Fibroblast of skin of right biceps (primary cell): ENCODE results near the gene YIPF5.
A peak's percentile ranks its signal among the peaks of the same experiment; 100 is the strongest.

Experiments
- DNase-seq: peaks from one replicate; pipeline ENCODE4 v3.0.0-alpha.2; 2013

The YIPF5 gene

DNA sequence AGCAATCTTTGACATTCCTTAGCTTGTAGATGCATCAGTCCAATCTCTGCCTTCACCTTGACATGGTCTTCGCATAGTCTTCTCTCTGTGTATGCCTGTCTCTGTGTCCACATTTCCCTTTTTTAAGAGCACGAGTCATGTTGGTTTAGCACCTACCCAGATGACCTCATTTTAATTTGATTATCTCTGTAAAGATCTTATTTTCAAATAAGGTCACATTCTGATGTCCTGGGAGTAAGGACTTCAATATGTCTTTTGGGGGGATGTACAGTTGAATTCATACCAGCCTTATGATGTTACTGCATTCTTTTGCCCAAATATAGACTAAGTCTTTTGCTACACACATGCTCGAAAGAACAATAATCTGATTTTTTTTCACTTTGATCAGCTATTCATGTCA lies 7.1 kb upstream of the YIPF5 start:
- DNase-seq: peak; percentile 87

DNA sequence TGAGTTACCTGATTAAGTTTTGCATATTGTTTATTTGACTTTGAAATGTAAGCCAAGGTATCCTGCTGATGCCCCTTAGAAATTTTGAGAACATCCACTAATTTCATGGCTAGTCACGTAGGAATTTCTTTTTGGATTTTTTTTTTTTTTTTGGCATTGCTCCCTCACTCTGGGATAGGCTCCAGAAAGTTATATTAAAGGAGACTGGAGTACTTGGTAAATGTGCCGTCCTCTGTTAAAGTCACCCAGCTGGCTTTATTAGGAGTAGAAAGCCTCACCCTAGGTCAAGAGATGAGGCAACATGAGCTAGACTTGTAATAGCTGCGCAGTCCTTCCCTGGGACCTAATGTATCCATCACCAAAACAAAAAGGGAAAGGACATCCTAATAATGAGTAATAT lies 3.3 kb upstream of the YIPF5 start:
- DNase-seq: no peak

GRCh38 chr5:144169904-144170275 lies 569 bp downstream of the YIPF5 start:
- DNase-seq: no peak

- DNase-seq: no peak
These were observed 2.5 kb downstream of the YIPF5 start for GRCh38 chr5:144167998-144168397.

- DNase-seq: no peak
These were observed 3.8 kb downstream of the YIPF5 start for GRCh38 chr5:144166696-144167095.

- no peak for DNase-seq
These were observed 7.8 kb downstream of the YIPF5 start for GRCh38 chr5:144162686-144163085.

GRCh38 chr5:144156767-144157171 lies 13.7 kb downstream of the YIPF5 start:
- peak; percentile 22 for DNase-seq

- peak; percentile 75 for DNase-seq
These were observed 19.4 kb downstream of the YIPF5 start for GRCh38 chr5:144151026-144151425.

- no peak for DNase-seq
These were observed 25.3 kb downstream of the YIPF5 start for GRCh38 chr5:144144956-144145751.

DNA sequence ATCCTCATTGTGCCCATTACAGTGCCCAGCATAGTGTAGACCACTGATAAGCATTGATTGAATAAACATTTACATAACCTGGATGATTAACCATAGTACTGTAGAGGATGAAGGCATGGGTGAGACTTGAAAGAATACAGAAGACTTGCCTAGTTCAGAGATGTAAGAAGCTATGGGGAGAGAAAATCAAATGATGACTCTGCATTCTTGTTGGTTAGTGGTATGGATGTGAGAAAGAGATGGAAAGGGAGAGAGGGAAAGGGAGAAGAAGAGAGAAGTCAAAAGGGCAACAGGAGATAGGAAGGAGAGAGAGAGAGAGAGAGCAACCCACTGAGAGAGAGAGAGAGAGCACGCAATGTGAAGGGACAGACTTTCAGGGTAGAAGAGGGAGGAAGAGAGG lies 26.8 kb downstream of the YIPF5 start:
- DNase-seq: no peak

DNA sequence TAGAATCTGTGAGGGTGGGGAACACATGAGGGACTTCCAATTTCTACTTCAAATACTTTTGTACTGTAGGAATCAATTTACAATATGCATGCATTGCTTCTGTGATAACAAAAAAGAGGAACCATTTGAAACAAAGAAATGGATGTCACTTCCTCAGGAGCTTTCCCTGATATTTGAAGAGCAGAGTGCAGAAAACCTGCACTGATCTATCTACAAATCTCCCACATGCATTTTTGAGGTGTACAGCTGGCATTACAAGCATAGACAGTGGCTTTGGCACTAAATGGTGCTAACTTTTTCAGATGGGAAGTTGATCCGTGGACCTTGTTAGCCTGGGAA lies 27.7 kb downstream of the YIPF5 start:
- DNase-seq: no peak

DNA sequence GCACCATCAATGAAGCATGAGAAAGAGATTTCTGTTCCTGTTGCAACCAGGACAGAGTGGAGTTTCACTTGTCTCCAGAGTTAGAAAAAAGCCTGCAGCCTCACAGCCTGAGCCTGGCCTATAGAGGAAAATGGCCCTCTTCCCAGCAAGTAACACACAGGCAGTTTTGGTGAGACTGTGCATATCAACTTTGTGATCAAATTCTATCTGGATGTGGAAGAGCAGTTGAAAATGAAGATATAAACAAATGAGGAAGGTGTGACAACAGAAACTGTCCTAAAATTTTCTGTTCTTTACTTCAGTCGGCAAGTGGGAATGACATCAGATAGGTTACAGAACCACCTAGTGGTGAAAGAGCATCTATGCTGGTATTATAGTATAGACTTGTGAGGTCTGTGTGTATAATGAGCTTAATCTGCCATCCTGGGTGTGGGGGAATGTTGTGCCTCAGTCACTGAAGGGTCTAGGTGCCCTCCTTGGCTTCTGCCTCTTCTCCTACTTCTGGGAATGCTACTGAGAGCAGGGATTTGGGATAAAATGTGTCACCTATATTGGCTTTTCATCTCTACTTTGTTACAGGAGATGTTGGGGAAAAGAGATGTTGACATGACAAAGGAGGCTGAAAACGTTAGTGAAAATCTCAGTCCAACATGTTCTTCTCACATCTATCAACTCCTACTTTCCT lies 28.2 kb downstream of the YIPF5 start:
- DNase-seq: peak; percentile 69

DNA sequence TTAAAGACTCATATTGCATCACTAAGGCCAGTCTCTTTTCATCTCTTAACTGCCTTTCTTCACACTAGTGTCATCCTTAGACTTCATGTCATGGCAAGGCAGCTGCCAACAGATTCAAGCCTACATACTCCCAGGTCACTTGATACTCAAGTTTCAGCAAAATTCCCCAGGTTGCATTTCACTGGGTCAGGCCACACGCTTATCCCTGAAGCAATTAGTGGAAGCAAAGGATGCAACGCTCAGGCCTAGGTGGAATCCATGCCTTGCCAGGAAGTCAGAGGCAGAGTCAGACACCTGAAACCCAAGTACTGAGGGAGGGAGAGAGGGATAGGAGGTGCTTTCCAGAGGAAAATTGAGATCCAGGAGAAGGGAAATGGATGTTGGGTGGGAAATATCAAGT lies 28.9 kb downstream of the YIPF5 start:
- DNase-seq: no peak

DNA sequence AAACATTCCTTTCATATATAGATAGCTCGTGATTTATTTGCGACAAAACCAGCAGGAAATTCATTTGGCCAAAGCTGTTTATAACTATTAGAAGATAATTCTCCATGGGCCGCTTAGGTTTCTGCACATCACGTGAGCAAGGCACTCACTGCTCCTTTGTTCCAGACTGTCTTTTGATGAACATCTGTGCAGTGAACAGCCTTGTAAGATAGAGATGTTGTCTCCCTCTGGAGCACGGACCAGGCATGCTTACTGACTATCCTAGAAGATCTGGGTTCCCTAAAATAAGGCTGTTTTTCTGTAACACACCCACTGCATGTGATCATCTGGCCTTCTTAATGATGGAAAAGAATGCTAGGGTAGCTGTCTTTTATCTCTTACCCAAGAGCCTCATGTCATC lies 30.9 kb downstream of the YIPF5 start:
- peak; percentile 83 for DNase-seq

- DNase-seq: no peak
These were observed 35.2 kb downstream of the YIPF5 start for GRCh38 chr5:144135113-144135762.

GRCh38 chr5:144134194-144134826 lies 36.1 kb downstream of the YIPF5 start:
- no peak for DNase-seq

DNA sequence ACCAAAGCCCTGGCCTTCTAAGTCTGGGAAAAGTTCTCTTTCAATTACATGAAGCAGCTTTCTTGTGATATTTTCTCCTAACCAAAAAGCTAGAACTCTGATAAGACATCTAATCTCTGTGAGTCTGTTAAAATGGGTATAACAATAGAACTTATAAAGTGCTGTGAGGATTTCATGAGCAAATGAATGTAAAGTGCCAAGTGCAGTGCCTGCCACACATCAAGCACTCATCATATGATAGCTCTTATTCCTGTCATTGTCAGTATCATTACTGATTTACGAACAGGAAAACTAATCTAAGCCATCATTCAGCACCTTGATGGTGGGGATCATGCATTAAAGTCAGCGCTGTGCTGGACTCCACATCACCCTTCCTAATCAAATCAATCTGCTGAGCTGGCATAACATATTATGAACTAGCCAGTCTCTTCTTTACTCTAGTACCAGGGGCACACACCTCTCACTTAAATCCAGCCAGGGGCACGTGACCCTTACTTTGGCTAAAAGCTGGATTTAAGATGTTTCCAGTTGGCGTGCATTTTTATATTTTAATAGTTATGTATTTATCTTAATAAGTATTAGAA lies 37.3 kb downstream of the YIPF5 start:
- DNase-seq: no peak

DNA sequence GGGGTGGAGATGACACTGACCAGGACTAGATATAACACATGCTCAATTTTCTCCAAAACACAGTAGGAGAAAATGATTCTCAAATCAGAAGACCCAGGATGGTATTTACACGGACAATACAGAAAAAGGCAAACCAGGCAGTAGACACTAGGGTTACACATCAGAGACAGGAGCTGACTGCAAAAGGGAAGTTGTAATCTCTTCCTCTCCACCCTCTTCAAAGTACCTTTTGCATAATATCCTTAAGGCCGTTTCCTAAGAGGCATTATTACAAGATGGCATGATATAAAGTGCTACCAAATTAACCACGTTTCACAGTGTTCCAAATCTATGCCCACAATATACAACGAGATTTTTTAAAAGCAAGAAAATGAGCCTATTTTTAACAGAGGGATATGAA lies 39.2 kb downstream of the YIPF5 start:
- DNase-seq: no peak

GRCh38 chr5:144130306-144130705 lies 40.2 kb downstream of the YIPF5 start:
- DNase-seq: no peak

- DNase-seq: no peak
These were observed 41.6 kb downstream of the YIPF5 start for GRCh38 chr5:144128844-144129243.

GRCh38 chr5:144126707-144127106 lies 43.8 kb downstream of the YIPF5 start:
- no peak for DNase-seq

DNA sequence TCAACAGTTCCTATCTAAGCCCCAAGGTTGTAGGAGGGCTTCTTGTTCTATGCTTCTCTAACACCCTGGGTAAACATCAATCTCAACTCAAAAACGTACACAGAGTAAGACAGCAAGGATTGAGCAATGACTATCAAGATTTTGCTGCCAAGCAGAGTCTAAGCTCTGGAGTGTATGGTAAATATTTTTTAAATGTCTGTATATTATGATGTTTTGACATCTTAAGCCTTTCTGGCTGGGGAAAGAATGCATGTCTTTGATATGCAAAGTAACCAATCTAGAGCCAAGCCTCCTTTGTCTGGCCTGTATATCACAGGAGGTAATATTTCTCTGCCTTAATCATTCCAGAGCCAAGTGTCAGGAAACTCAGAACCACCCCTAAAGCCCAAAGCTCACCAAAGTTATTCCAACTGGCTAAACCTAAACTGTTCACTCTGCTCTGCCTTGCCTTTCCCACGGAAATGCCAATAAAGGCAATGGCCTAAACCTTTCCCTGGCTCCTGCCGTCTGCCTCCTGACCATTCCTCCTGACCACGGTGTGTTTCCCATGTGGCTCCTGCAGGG lies 45.2 kb downstream of the YIPF5 start:
- DNase-seq: peak; percentile 67

- DNase-seq: no peak
These were observed 47.8 kb downstream of the YIPF5 start for GRCh38 chr5:144122641-144123040.
